Sigmoid colon (tissue), 7 donors: ENCODE measurements around the gene VEPH1. TPM values are rescaled to one million over a fixed set of nuclear protein-coding genes. Genes with fewer than 3 reads are reported as not detected.
A peak's percentile ranks its signal among the peaks of the same experiment; 100 is the strongest.

Experiments
- DNase-seq: peaks from one replicate; pipeline ENCODE4 v3.0.0-alpha.2; 2019
- H3K27ac ChIP-seq, 4 donors: fragments of 200-600 bp; sonication (generic); one replicate each; pipeline ENCODE4 v1.5.1; 2016 to 2019; ENCODE audit warnings: mild to moderate bottlenecking in 1 of 4
- H3K27me3 ChIP-seq, 3 donors: fragments of 200-600 bp; sonication (generic); one replicate each; pipeline ENCODE4 v1.5.1; 2019; ENCODE audit warnings: mild to moderate bottlenecking in 1 of 3
- H3K36me3 ChIP-seq, 4 donors: fragments of 200-600 bp; sonication (generic); one replicate each; pipeline ENCODE4 v1.5.1; 2016 to 2019
- H3K4me1 ChIP-seq, 4 donors: fragments of 200-600 bp; sonication (generic); one replicate each; pipeline ENCODE4 v1.5.1; 2017 to 2019
- H3K4me3 ChIP-seq, 4 donors: fragments of 200-600 bp; sonication (generic); one replicate each; pipeline ENCODE4 v1.5.1; 2017 to 2019; ENCODE audit warnings: mild to moderate bottlenecking in 2 of 4, moderate library complexity in 1 of 4
- H3K9me3 ChIP-seq, 4 donors: fragments of 200-600 bp in 3 of 4; sonication (generic) in 3 of 4; one replicate each; pipeline versions ENCODE4 v1.5.1 to v1.6.1; 2013 to 2019
- EP300 ChIP-seq, 4 donors: sonication (generic); formaldehyde crosslinking; IDR thresholded peaks; one replicate each; pipeline ENCODE4 v1.6.1; 2017; ENCODE audit warnings: antibody characterized with exemption in 4 of 4
- POLR2A ChIP-seq, 2 donors: fragments of 450-650 bp; IDR thresholded peaks; one replicate each; pipeline ENCODE4 v1.6.1; 2016; ENCODE audit warnings: antibody characterized with exemption in 2 of 2, mild to moderate bottlenecking in 2 of 2, moderate library complexity in 2 of 2
- POLR2AphosphoS5 ChIP-seq, 4 donors: sonication (generic); formaldehyde crosslinking; IDR thresholded peaks; one replicate each; pipeline ENCODE4 v1.6.1; 2017; ENCODE audit warnings: antibody characterized with exemption in 4 of 4
- WGBS, 2 donors: extraction: QIAGEN DNeasy Blood & Tissue Kit; methylation state at CpG; one replicate each; pipeline ENCODE4 v1.1.7; 2013; 5-methylcytosine and 5-hydroxymethylcytosine counted together
- intact Hi-C: fragments of 100-400 bp; cut with DNase I; formaldehyde crosslinking; loops from one replicate; pipeline ENCODE4 v1.15.1; 2023
- polyA plus RNA-seq, 3 donors: library from polyadenylated mRNA; stranded (reverse); fragments of 200-250 nt; gene quantifications; one replicate each; pipeline ENCODE4 v1.2.3, GENCODE V29; 2013
- total RNA-seq, 4 donors: library from RNA; depleted of rRNA; stranded (reverse); fragments of >200 nt; gene quantifications; one replicate each; pipeline ENCODE4 v1.1.0, GENCODE V29; 2016
- TF ChIP-seq, protein P1 (sequence below), 4 experiments: fragments of 450-650 bp in 3 of 4; fragments of 200-600 bp in 1 of 4; IDR thresholded peaks; one replicate each; pipeline ENCODE4 v1.5.1; 2016 to 2019; ENCODE audit warnings: antibody characterized with exemption in 4 of 4, mild to moderate bottlenecking in 3 of 4, moderate library complexity in 2 of 4
- donor health status: healthy with polysubstance abuse.
- donor health status: Bipolar disorder and iron deficiency.
- donor health status: healthy.

The VEPH1 gene
- total and polyA plus RNA-seq, 7 donors = 0.14 to 1.8 (median 0.87) TPM; not detected in 1

DNA sequence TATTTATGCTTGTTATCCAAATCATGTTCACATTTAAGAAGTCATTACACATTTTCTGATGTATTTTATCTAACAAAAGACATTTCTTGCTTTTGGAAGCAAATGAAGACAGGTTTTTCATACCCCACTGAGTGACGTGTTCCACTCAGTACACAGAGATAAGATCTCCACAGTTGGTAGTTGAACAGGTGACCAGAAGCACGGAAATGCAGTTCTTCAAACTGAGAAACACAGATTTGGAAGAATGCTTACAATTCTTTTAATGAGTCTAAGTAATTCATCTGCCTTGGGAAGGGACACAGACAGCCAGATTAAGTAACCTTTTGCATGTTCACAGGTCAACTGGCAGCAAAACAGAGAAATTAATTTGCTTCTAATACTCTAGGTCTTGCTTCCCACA, 43.5 kb downstream of the VEPH1 start:
- H3K27me3 ChIP-seq = no peaks in the 10 kb centered on the region
- no peak overlapping the region for H3K4me3 ChIP-seq
- 66 to 73% methylated on average over 2 of the region's 2 CpGs for WGBS, 2 donors
- no peaks in the 10 kb centered on the region for H3K4me1 ChIP-seq
- H3K9me3 ChIP-seq = no peaks in the 10 kb centered on the region
- TF ChIP-seq EP300 (IDR thresholded peaks at IDR 0.05) (no peak), POLR2AphosphoS5 (IDR thresholded peaks at IDR 0.05) (no peak), POLR2A (IDR thresholded peaks at IDR 0.05) (no peak)
- TF ChIP-seq, protein P1, sequence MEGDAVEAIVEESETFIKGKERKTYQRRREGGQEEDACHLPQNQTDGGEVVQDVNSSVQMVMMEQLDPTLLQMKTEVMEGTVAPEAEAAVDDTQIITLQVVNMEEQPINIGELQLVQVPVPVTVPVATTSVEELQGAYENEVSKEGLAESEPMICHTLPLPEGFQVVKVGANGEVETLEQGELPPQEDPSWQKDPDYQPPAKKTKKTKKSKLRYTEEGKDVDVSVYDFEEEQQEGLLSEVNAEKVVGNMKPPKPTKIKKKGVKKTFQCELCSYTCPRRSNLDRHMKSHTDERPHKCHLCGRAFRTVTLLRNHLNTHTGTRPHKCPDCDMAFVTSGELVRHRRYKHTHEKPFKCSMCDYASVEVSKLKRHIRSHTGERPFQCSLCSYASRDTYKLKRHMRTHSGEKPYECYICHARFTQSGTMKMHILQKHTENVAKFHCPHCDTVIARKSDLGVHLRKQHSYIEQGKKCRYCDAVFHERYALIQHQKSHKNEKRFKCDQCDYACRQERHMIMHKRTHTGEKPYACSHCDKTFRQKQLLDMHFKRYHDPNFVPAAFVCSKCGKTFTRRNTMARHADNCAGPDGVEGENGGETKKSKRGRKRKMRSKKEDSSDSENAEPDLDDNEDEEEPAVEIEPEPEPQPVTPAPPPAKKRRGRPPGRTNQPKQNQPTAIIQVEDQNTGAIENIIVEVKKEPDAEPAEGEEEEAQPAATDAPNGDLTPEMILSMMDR (IDR thresholded peaks at IDR 0.05) = no peak
- H3K36me3 ChIP-seq = no peaks in the 10 kb centered on the region
- no peak overlapping the region for H3K27ac ChIP-seq
- no peak for DNase-seq
- intact Hi-C loops = no loop called here

DNA sequence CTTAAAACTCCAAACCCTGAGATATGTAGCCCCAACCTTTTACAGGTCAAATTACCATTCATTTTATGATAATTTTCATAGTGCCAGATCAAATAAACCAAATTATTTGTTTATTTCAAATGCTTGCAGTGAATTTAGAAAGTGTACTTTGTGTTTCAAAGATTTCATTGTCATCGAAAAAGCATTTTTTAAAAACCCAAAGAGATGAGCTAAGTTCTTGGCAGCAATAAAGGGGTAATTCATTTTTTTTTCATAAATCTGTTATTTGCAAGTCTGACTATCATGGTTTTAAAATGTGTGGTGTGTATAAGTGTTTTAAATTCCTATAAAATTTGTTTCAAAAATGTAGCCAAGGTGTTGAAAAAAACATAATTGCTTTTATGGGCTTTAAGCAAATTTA, 49.4 kb downstream of the VEPH1 start:
- no peaks in the 10 kb centered on the region for H3K36me3 ChIP-seq
- no peaks in the 10 kb centered on the region for H3K4me1 ChIP-seq
- H3K9me3 ChIP-seq = no peaks in the 10 kb centered on the region
- H3K27ac ChIP-seq = no peak overlapping the region
- no peaks in the 10 kb centered on the region for H3K27me3 ChIP-seq
- no peak overlapping the region for H3K4me3 ChIP-seq
- DNase-seq = no peak
- intact Hi-C loops = no loop called here
- 54 to 74% methylated on average over 1 of the region's 1 CpG for WGBS, 2 donors
- TF ChIP-seq POLR2A (IDR thresholded peaks at IDR 0.05) (no peak), EP300 (IDR thresholded peaks at IDR 0.05) (no peak), POLR2AphosphoS5 (IDR thresholded peaks at IDR 0.05) (no peak)
- TF ChIP-seq, protein P1 (IDR thresholded peaks at IDR 0.05) = no peak

DNA sequence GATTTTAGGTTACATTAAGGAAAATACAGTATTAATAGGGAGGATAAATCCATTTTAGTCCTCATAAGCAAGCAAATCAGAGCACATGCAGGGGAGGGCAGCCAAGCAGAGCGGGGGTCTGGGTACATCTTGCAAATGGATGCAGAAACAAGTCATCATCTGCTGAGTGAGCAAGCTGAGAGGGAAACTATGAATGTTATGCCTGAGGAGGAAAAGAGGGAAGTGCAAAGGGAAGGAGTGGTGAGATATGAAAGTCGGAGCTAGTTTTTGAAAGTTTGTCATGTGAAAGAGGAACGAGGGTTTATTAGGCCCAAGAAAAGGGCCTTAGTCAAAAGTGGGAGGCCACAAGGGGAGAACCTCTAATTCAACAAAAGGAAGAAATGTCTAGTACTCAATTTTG, 51.1 kb downstream of the VEPH1 start:
- Histone ChIP-seq H3K9me3 (no peaks in the 10 kb centered on the region), H3K36me3 (no peaks in the 10 kb centered on the region), H3K27ac (no peak overlapping the region), H3K4me3 (no peak overlapping the region), H3K4me1 (no peaks in the 10 kb centered on the region), H3K27me3 (no peaks in the 10 kb centered on the region)
- intact Hi-C loops = no loop called here
- WGBS, 2 donors = 57 to 65% methylated on average over 3 of the region's 3 CpGs
- TF ChIP-seq, protein P1 (IDR thresholded peaks at IDR 0.05) = no peak
- TF ChIP-seq POLR2A (IDR thresholded peaks at IDR 0.05) (no peak), EP300 (IDR thresholded peaks at IDR 0.05) (no peak), POLR2AphosphoS5 (IDR thresholded peaks at IDR 0.05) (no peak)
- no peak for DNase-seq

DNA sequence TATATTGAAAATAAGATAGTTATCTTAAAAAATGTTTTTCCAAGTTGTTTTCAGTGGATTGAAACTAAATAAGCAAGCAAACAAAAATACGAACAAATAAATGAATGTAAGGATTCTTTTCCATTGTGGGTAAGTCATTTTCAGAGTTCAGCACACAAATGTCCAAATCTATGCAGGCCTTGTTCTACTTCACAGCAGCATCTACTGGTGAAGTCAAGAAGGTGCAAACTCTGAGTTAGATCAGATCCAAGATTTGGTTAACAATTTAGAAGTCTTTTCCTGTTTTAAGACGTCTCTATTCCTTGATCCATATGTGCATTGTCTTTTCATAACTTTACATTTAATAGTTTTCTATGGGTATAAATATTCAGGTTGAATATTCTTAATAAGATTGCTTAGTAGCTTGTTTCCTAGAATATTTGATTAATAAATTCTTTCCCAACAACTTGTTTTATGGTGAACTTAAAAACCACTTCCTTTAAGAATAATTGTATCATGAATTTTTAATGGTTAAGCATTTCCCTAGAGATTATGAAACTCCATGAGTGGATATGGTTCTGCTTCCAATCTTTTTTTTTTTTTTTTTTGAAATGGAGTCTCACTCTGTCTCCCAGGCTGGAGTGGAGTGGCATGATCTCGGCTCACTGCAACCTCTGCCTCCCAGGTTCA, 56.1 kb downstream of the VEPH1 start:
- TF ChIP-seq, protein P1 (IDR thresholded peaks at IDR 0.05) = peak in 2 of 4 experiments; percentile 24 to 40
- no peak for TF ChIP-seq POLR2A (IDR thresholded peaks at IDR 0.05)
- WGBS, 2 donors = 61 to 62% methylated on average over 3 of the region's 3 CpGs
- H3K36me3 ChIP-seq = no peaks in the 10 kb centered on the region
- no peak overlapping the region for H3K4me3 ChIP-seq
- no peak overlapping the region for H3K27ac ChIP-seq
- DNase-seq = no peak
- H3K4me1 ChIP-seq = no peaks in the 10 kb centered on the region
- intact Hi-C loops = loop anchor here (2.0 kb wide), 1 partner anchor 242 kb away; no protein-coding TSS in a partner anchor
- no peaks in the 10 kb centered on the region for H3K27me3 ChIP-seq
- H3K9me3 ChIP-seq = no peaks in the 10 kb centered on the region

DNA sequence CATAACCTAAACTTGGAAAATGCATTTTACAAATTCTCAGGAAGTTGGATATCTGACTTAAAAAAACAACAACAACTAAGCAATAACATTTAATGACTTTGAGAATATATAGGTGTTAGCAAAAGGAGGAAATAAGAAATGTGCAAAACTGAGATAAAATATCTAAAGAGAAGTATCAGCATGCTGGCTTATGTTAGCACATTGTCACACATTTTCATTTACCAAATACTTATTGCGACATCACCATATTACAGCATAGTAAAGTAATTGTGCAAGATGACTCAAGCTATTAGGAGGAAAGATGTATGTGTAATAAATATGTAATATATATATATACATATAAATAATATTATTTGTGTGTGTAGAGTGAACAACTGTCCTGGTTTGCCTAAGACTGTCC, 57.4 kb downstream of the VEPH1 start:
- H3K27me3 ChIP-seq = no peaks in the 10 kb centered on the region
- H3K4me1 ChIP-seq = no peaks in the 10 kb centered on the region
- WGBS, 2 donors = 90 to 100% methylated on average over 1 of the region's 1 CpG
- TF ChIP-seq POLR2A (IDR thresholded peaks at IDR 0.05) (no peak), EP300 (IDR thresholded peaks at IDR 0.05) (no peak), POLR2AphosphoS5 (IDR thresholded peaks at IDR 0.05) (peak in 1 of 4 donors; percentile 26)
- TF ChIP-seq, protein P1 (IDR thresholded peaks at IDR 0.05) = no peak
- no peak for DNase-seq
- no peaks in the 10 kb centered on the region for H3K9me3 ChIP-seq
- H3K4me3 ChIP-seq = no peak overlapping the region
- H3K36me3 ChIP-seq = no peaks in the 10 kb centered on the region
- H3K27ac ChIP-seq = no peak overlapping the region
- intact Hi-C loops = loop anchor here (2.0 kb wide), 1 partner anchor 241 kb away; no protein-coding TSS in a partner anchor
